Measurements from ENCODE around the gene NDUFA13.

NDUFA13 gene

DNA sequence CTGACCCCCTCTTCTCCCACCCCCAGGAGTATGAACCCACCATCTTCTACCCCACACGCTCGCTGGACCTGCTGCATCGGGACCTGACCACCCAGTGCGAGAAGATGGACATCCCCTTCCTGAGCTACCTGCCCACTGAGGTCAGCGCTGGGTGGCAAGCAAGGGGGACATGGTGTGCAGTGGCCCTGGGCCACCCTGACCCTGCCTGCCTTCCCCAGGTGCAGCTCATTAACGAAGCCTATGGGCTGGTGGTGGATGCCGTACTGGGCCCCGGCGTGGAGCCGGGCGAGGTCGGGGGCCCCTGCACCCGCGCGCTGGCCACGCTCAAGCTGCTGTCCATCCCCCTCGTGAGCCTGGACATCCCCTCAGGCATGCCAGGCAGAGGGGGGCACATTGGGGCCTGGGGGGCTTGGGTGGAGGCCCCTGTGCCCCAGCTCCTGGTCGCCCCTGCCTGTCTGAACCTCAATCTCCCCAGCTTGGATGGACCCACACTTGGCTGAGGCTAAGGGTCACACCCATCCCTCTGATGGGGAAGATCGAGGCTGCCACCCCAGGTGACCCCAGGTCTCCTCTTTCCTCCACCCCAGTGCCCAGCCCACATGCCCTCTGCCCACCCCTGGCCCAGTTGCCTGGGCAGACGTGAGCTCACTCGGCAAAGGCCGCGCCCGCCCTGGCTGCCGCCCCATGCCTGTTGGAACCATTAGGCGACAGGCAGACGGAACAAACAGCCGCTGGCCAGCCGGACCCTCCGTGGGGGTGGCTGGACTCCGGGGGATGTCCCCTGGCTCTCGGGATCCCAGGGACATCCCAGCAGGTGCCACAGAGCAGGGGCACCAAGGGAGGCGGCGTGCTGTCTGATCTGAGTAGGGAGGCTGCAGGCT lies 19.5 kb downstream of the NDUFA13 start:
- no peaks in the 10 kb centered on the region for H3K9me3 ChIP-seq (ENCODE audit: control insufficient read depth, insufficient read depth, low read depth, low read length)
- TF ChIP-seq ZNF529 (tag by site-specific recombination; IDR thresholded peaks at IDR 0.05; ENCODE audit: insufficient replicate concordance), result no peak
- 0 out of 2 replicates have a peak, but pooled peaks have one; percentile 34 for TF ChIP-seq GLIS1 (tag by site-specific recombination; IDR thresholded peaks at IDR 0.05)
- POLR2A ChIA-PET, result interaction anchor here (1.2 to 1.7 kb wide), 2 partner anchors 14 to 19 kb away, joined by 4 to 5 read pairs; no protein-coding TSS in a partner anchor
- H3K4me3 ChIP-seq (ENCODE audit: low read depth, low read length), result no peak overlapping the region
- H3K27ac ChIP-seq (ENCODE audit: extremely low read depth, low read depth, low read length), result no peak overlapping the region
- peaks cover 10 to 24% of the 10 kb centered on the region in 2 experiments; a peak in 1 of 3 replicates for H3K36me3 ChIP-seq (ENCODE audit: control insufficient read depth in 2 of 2, insufficient read depth in 1 of 2, low read length in 2 of 2)
- H3K4me1 ChIP-seq (ENCODE audit: control insufficient read depth, insufficient read depth, low read length), result no peaks in the 10 kb centered on the region; the same call in 1 of the 2 replicates
- CTCF ChIA-PET, result interaction anchor here (1.3 to 7.3 kb wide), 2 partner anchors 18 to 108 kb away, joined by 5 to 75 read pairs; partner anchors contain the start of gene GMIP

DNA sequence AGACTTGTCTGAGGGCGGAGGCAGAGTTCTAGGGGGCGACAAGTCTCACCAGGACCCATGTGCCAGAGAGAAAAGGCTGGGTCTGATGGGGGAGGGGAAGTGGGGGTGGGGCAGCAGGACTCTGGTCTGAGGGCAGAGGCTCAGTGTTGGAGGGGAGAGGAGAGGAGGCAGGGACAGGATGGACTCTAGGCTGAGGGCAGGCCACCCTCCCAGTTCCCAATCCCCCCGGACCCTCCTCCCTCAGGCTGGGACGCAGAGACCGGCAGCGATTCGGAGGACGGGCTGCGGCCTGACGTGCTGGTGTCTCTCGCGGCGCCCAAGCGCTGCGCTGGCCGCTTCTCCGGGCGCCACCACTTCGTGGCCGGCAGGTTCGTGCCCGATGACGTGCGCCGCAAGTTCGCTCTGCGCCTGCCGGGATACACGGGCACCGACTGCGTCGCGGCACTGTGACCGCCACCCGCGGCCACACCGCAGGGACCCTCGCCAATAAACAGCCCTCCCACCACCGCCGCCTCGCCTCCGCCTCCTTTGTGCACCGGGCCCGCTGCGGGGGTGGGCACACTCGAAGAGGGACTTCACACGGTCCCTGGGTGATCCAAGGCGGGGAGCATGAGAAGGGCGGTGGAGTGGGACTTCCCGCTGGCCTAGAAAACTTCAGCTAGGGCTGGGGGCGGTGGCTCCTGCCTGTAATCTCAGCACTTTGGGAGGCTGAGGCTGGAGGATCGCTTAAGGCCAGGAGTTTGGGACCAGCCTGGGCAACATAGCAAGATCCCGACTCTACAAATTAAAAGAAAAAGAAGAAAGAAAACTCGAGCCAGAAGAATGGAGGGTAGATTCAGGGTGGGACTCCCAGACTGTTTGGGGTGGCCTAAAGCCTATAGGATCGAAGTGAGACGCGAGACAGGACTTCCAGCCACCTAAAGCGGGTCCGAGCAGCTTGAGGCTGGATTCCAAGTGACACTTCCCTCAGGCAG lies 21.3 kb downstream of the NDUFA13 start:
- no peaks in the 10 kb centered on the region for H3K9me3 ChIP-seq (ENCODE audit: control insufficient read depth, insufficient read depth, low read depth, low read length)
- H3K4me3 ChIP-seq (ENCODE audit: low read depth, low read length), result no peak overlapping the region
- ChIA-PET POLR2A (no interaction called here), CTCF (no interaction called here)
- no peak for TF ChIP-seq ZNF324 (tag by site-specific recombination; IDR thresholded peaks at IDR 0.05)
- peak; percentile 96 for TF ChIP-seq ZNF121 (tag by site-specific recombination; IDR thresholded peaks at IDR 0.05)
- TF ChIP-seq ZNF654 (tag by site-specific recombination; IDR thresholded peaks at IDR 0.05; ENCODE audit: low read depth), result no peak
- no peaks in the 10 kb centered on the region; the same call in 1 of the 2 replicates for H3K4me1 ChIP-seq (ENCODE audit: control insufficient read depth, insufficient read depth, low read length)
- peaks cover 5 to 18% of the 10 kb centered on the region in 2 experiments; a peak in 1 of 3 replicates for H3K36me3 ChIP-seq (ENCODE audit: control insufficient read depth in 2 of 2, insufficient read depth in 1 of 2, low read length in 2 of 2)
- H3K27ac ChIP-seq (ENCODE audit: extremely low read depth, low read depth, low read length), result no peak overlapping the region

DNA sequence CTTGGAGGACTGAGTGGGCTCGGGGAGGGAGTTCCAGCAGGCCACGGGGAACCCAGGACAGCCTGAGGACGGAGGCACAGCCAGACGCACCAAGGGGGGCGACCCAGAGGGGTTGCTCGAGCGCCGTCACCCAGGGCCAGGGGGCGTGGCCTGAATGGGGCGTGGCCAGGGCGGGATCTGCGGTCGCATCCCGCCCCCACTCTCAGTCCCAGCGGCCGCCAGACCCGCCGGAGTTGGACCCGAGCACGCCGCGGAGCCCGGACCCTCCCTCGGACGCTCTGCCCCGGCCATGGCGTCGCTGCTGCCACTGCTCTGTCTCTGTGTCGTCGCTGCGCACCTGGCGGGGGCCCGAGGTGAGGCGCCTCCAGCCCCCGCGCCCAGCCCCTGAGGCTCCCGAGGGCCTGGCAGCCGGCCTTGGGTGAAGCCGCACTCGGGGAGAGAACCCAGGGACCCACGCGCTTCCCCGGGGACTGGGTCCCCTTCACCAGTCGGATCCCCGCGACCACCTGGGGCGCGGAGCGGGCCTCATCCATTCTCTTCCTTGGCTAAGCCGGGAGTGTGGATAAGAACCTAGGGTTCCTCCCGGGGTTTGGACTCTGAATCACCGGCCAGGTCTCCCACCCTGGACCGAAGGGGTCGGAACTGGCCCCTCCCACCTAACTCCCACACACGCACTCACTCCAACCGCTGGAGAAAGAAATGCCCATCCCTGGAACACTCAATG lies 22.2 kb downstream of the NDUFA13 start, which contains the start of gene CILP2:
Gene CILP2, plus strand, starts transcription at position 205 of the 724 bp plus-strand sequence. Its CDS starts 85 bp downstream, at position 290.
- CTCF ChIA-PET, result interaction anchor here (0.9 kb wide), 1 partner anchor 14 kb away, joined by 5 read pairs; no protein-coding TSS in a partner anchor
- no peak within 1 kb of the TSS for H3K27ac ChIP-seq (ENCODE audit: extremely low read depth, low read depth, low read length)
- no peaks in the 10 kb centered on the region for H3K9me3 ChIP-seq (ENCODE audit: control insufficient read depth, insufficient read depth, low read depth, low read length)
- peak within 1 kb of the TSS; percentile 37 for H3K4me3 ChIP-seq (ENCODE audit: low read depth, low read length)
- H3K36me3 ChIP-seq (ENCODE audit: control insufficient read depth in 2 of 2, insufficient read depth in 1 of 2, low read length in 2 of 2), result peaks cover 5 to 10% of the 10 kb centered on the region in 2 experiments; a peak in 1 of 3 replicates
- POLR2A ChIA-PET, result no interaction called here
- H3K4me1 ChIP-seq (ENCODE audit: control insufficient read depth, insufficient read depth, low read length), result no peaks in the 10 kb centered on the region; the same call in 1 of the 2 replicates
- TF ChIP-seq, protein P1, sequence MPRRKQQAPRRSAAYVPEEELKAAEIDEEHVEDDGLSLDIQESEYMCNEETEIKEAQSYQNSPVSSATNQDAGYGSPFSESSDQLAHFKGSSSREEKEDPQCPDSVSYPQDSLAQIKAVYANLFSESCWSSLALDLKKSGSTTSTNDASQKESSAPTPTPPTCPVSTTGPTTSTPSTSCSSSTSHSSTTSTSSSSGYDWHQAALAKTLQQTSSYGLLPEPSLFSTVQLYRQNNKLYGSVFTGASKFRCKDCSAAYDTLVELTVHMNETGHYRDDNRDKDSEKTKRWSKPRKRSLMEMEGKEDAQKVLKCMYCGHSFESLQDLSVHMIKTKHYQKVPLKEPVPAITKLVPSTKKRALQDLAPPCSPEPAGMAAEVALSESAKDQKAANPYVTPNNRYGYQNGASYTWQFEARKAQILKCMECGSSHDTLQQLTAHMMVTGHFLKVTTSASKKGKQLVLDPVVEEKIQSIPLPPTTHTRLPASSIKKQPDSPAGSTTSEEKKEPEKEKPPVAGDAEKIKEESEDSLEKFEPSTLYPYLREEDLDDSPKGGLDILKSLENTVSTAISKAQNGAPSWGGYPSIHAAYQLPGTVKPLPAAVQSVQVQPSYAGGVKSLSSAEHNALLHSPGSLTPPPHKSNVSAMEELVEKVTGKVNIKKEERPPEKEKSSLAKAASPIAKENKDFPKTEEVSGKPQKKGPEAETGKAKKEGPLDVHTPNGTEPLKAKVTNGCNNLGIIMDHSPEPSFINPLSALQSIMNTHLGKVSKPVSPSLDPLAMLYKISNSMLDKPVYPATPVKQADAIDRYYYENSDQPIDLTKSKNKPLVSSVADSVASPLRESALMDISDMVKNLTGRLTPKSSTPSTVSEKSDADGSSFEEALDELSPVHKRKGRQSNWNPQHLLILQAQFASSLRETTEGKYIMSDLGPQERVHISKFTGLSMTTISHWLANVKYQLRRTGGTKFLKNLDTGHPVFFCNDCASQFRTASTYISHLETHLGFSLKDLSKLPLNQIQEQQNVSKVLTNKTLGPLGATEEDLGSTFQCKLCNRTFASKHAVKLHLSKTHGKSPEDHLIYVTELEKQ (tag by site-specific recombination; IDR thresholded peaks at IDR 0.05; ENCODE audit: borderline replicate concordance), result no peak
- no peak for TF ChIP-seq SETDB1 (IDR thresholded peaks at IDR 0.05; ENCODE audit: insufficient read length, low read length)
- no peak for TF ChIP-seq ZNF561 (tag by site-specific recombination; IDR thresholded peaks at IDR 0.05; ENCODE audit: borderline replicate concordance)
- no peak for TF ChIP-seq REPIN1 (tag by site-specific recombination; IDR thresholded peaks at IDR 0.05; ENCODE audit: low read depth)
- TF ChIP-seq KLF1 (tag by site-specific recombination; IDR thresholded peaks at IDR 0.05), result peak; percentile 54
- peak; percentile 92 for TF ChIP-seq KLF9 (tag by site-specific recombination; IDR thresholded peaks at IDR 0.05; ENCODE audit: low read depth)
- no peak for TF ChIP-seq ZNF843 (tag by site-specific recombination; IDR thresholded peaks at IDR 0.05)
- TF ChIP-seq GLIS2 (tag by site-specific recombination; IDR thresholded peaks at IDR 0.05), result peak; percentile 67
- TF ChIP-seq ZNF501 (tag by site-specific recombination; IDR thresholded peaks at IDR 0.05), result no peak
- peak; percentile 40; the same call in 1 of the 2 replicates for TF ChIP-seq KLF16 (tag by site-specific recombination; IDR thresholded peaks at IDR 0.05)
- no peak for TF ChIP-seq ZNF184 (tag by site-specific recombination; IDR thresholded peaks at IDR 0.05)
- TF ChIP-seq, protein P2, sequence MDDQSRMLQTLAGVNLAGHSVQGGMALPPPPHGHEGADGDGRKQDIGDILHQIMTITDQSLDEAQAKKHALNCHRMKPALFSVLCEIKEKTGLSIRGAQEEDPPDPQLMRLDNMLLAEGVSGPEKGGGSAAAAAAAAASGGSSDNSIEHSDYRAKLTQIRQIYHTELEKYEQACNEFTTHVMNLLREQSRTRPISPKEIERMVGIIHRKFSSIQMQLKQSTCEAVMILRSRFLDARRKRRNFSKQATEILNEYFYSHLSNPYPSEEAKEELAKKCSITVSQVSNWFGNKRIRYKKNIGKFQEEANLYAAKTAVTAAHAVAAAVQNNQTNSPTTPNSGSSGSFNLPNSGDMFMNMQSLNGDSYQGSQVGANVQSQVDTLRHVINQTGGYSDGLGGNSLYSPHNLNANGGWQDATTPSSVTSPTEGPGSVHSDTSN (CRISPR knock-in tag; IDR thresholded peaks at IDR 0.05), result 0 out of 2 replicates have a peak, but pooled peaks have one; percentile 25
- TF ChIP-seq ZNF221 (tag by site-specific recombination; IDR thresholded peaks at IDR 0.05; ENCODE audit: borderline replicate concordance), result no peak
- TF ChIP-seq, protein P3, sequence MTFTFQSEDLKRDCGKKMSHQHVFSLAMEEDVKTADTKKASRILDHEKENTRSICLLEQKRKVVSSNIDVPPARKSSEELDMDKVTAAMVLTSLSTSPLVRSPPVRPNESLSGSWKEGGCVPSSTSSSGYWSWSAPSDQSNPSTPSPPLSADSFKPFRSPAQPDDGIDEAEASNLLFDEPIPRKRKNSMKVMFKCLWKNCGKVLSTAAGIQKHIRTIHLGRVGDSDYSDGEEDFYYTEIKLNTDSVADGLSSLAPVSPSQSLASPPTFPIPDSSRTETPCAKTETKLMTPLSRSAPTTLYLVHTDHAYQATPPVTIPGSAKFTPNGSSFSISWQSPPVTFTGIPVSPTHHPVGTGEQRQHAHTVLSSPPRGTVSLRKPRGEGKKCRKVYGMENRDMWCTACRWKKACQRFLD (tag by site-specific recombination; IDR thresholded peaks at IDR 0.05), result no peak
